ENCODE data around the gene RFC1.
"Not testable (repeated sequence)": the region's sequence is repeated elsewhere in the genome, so short reads cannot be mapped to it uniquely, and the experiment has no call there.

DNA sequence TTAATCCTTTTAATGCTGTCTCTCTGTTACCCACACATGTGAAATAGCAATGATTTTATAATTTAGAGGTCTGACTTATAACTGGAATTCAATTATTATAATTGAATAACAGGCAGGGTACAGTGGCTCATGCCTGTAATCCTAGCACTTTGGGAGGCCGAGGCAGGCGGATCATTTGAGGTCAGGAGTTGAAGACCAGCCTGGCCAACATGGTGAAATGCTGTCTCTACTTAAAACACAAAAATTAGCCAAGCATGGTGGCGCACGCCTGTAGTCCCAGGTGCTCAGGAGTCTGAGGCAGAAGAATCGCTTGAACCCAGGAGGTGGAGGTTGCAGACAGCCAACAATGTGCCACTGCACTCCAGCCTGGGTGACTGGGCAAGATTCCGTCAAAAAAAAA is 88.5 kb downstream of the RFC1 start:
- TF ChIP-seq, protein P1, sequence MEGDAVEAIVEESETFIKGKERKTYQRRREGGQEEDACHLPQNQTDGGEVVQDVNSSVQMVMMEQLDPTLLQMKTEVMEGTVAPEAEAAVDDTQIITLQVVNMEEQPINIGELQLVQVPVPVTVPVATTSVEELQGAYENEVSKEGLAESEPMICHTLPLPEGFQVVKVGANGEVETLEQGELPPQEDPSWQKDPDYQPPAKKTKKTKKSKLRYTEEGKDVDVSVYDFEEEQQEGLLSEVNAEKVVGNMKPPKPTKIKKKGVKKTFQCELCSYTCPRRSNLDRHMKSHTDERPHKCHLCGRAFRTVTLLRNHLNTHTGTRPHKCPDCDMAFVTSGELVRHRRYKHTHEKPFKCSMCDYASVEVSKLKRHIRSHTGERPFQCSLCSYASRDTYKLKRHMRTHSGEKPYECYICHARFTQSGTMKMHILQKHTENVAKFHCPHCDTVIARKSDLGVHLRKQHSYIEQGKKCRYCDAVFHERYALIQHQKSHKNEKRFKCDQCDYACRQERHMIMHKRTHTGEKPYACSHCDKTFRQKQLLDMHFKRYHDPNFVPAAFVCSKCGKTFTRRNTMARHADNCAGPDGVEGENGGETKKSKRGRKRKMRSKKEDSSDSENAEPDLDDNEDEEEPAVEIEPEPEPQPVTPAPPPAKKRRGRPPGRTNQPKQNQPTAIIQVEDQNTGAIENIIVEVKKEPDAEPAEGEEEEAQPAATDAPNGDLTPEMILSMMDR (IDR thresholded peaks at IDR 0.05; ENCODE audit: insufficient read depth, low read length): not testable (repeated sequence)
- TF ChIP-seq POLR2AphosphoS5 (IDR thresholded peaks at IDR 0.05; ENCODE audit: low read depth); SPI1 (IDR thresholded peaks at IDR 0.05; ENCODE audit: borderline replicate concordance, low read depth); GABPA (IDR thresholded peaks at IDR 0.05; ENCODE audit: low read depth): not testable (repeated sequence)
- TF ChIP-seq, protein P2, sequence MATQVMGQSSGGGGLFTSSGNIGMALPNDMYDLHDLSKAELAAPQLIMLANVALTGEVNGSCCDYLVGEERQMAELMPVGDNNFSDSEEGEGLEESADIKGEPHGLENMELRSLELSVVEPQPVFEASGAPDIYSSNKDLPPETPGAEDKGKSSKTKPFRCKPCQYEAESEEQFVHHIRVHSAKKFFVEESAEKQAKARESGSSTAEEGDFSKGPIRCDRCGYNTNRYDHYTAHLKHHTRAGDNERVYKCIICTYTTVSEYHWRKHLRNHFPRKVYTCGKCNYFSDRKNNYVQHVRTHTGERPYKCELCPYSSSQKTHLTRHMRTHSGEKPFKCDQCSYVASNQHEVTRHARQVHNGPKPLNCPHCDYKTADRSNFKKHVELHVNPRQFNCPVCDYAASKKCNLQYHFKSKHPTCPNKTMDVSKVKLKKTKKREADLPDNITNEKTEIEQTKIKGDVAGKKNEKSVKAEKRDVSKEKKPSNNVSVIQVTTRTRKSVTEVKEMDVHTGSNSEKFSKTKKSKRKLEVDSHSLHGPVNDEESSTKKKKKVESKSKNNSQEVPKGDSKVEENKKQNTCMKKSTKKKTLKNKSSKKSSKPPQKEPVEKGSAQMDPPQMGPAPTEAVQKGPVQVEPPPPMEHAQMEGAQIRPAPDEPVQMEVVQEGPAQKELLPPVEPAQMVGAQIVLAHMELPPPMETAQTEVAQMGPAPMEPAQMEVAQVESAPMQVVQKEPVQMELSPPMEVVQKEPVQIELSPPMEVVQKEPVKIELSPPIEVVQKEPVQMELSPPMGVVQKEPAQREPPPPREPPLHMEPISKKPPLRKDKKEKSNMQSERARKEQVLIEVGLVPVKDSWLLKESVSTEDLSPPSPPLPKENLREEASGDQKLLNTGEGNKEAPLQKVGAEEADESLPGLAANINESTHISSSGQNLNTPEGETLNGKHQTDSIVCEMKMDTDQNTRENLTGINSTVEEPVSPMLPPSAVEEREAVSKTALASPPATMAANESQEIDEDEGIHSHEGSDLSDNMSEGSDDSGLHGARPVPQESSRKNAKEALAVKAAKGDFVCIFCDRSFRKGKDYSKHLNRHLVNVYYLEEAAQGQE (IDR thresholded peaks at IDR 0.05; ENCODE audit: insufficient replicate concordance, low read depth): not testable (repeated sequence)

Measured in HL-60 (cell line).